NCI-H187 (cell line): ENCODE results near the gene TSHR.

ENCODE experiments used
- DNase-seq, 2 experiments: peaks; one replicate each; lab custom pipeline; 2025; lab: John Stamatoyannopoulos, UW

Gene TSHR

DNA sequence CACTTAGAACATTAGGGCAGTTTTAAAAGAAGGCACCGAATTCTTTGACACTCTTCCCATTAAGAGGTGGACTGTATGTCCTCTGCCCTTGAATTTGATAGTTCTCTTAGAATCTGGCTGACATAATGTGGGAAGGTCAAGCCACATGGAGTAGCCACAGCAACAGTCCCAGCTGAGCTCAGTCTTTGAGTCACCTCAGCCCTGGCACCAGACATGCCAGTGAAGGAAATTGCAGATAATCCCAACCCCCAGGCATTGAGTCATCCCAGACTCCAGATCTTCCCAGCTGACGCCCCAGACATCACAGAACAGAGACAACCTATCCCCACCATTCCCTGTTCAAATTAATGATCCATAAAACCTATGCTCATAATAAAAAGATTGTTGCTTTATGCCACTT, 181.9 kb downstream of the TSHR start:
- no peak for DNase-seq

DNA sequence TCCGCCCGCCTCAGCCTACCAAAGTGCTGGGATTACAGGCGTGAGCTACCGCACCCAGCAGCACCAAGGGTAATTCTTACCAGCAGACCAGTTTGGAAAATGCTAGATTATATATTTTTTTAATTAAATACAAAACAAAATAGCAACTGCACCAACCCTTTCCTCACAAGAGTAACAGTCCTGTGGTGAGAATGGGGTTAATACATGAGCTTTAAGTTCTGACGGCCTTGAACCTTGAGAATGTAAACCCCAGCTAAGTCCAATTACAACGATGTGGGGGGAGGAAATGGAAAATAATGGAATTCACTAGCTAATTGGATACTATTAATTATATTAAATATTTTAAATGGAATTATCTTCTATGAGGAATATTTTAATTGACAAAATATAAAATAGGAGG, 183.0 kb downstream of the TSHR start:
- DNase-seq = no peak

DNA sequence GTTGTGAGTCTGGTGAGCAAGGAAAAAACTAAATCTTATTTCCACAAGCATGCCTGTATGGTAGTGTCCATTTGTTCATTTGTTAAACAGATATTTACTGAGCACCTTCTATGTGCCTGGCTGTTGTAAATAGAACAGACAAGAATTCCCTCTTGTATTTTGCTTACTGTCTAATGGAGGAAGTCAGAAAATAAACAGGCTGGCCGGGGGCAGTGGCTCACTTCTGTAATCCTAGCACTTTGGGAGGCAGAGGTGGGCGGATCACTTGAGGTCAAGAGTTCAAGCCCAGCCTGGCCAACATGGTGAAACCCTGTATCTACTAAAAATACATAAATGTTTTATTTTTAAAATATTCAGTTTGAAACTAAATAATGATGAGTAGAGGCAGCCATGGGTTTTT, 186.0 kb downstream of the TSHR start:
- no peak for DNase-seq

- no peak for DNase-seq
Observed at GRCh38 chr14:81143793-81144192, 188.4 kb downstream of the TSHR start.

DNA sequence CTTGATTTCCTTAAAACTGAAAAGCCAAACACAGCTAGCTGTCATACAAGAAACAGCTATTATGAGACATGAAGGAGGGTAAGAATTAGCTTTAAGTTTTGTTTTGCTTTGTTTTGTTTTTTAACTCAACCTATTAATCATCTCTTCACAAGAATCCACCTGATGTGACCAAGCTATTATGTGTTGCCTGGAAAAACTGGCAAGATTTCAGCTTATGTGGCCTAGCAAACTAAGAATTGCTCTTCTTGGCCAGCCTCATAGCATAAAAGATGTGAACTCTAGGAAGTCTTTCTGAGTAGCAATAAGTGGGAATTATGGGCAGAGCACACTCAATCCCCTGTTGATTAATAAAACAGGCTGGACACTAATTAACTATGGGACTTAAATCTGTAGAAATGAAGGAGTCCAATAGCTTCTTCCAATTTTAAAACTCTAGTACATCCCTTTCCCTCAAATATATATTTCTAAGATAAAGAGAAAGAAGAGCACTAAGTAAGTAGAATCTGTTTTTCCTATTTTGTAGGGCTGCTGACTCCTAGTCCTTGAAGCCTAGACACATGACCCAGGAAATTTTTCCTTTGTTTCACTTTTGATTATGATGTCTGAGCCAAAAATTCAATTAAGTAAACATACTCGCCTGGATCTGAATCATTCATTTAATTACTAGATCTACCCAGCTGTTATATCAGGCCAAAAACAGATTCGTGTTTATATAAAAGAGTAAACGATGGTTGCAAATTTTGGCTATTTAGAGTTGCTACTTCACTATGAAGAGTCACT, 189.6 kb downstream of the TSHR start:
- DNase-seq = peak in 1 of 2 experiments; percentile 53

GRCh38 chr14:81147140-81147897, 191.9 kb downstream of the TSHR start:
- no peak for DNase-seq

GRCh38 chr14:81148635-81149034, 193.2 kb downstream of the TSHR start:
- no peak for DNase-seq

DNA sequence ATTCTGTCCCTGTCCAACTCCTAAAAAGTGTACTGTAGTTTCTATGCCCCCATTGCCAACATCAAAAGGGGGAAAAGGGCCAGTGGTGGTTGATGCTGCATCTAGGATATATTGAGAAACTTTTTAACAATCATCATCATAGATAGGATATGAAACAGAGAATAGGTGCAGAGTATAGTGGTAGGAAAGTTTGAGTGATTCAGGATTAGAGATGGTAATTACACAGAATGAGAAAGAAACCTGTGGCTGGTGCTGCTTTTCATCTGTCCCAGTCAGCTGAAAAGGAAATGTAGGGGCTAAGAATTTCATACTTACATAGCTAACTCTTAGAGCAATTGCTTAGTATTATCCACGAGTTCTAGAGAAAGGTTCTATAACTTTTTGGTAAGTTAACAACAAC, 197.8 kb downstream of the TSHR start:
- DNase-seq = no peak

DNA sequence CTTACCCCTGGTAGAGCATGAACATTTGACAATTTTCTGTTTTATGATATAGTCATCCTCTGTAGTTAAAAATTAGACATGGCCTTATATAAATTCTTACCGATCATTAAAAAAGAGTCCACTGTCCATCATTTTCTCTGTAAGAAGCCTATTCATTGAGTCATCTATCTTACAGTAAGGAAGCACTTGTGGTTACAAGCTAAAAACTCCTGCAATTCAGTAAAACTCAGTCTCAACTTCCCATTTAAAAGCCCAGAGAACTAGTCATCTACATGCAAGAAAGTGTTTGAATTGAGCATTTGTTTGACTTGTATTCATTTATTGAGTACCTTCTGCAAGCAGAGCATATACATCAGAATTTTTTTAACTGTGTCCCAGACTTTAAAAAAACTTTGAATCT, 202.0 kb downstream of the TSHR start:
- no peak for DNase-seq

GRCh38 chr14:81161088-81161487, 205.7 kb downstream of the TSHR start:
- DNase-seq = no peak

DNA sequence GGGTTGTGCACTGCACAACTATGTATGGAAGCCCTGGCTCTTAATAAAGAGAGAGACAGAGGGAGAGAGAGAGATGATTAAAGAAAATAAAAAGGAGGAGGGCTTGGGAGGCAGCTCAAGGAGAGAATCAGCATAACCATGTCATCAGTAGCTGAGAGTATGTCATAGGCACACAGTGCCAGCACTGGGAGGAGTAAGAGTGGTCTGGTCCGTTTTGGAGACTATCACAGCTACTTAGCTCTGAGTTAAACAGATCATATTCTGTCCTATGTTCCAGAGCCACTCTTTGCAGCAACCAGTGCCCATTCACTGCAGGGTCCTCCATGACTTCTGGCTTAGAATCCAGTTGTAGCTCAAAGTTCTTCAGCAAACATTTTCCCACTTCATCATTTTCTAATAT, 206.3 kb downstream of the TSHR start:
- DNase-seq = no peak

- no peak for DNase-seq
Observed at GRCh38 chr14:81162941-81163340, 207.5 kb downstream of the TSHR start.

DNA sequence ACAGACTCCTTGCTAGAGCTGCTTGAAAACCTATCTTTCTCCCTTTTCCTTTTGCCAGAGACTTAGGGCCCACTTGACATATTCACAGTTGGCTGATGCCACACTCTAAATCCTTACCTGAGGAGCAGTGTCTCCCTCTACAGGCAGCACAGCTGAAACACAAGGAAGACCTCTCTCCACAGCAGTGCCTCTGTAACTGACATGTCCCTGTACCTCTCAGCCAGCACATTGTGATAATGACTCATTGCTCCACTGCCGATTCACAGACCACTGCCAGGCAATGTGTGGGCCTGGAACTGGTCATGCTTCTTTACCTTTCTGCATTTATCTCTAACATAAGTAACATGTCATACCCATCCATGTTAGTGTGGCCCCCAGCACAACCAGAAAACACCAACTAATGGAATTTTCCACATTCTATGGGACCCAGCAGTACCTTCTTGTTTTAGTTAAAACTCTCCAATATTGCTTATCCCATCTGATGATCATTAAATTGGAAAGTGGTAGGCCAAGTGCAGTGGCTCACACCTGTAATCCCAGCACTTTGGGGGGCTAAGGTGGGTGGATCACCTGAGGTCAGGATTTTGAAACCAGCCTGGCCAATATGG, 208.8 kb downstream of the TSHR start:
- DNase-seq = peak; percentile 63 to 74

DNA sequence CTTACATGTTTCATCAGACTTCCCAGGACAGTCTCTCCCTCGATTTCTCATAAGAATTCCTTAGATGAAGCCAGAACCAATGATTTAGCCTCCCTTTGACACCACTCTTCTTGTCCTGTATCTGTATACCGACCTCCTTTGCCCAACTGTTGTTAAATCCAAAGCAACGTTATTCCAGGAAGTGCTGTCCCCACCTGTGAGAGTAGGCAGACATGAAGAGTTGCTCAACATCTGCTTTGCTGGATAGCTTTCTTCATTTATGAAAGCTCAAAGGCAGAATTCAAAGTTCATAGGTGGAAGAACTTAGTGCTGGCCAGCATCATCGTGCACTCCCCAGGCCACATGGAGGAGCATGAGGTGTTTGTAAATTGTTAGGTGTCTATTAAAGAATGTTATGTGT, 209.8 kb downstream of the TSHR start:
- no peak for DNase-seq

DNA sequence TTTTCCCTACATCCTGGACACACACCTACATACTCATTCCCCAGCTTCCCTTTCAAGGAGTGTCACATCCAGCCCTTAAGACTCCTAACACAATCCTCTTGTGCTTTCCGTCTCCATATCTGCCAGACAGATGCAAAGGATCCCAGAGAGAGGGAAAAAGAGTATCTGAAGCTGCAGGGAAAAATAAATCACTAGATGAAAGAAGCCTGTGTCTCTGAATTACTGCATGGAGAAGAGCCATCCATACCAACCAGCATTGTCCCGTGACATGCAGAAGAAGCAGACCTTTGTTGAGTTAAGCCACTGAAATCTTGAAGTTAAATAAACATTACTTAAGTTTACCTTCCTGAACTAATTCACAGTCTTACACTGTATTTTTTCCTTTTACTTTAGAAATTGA, 210.7 kb downstream of the TSHR start:
- DNase-seq = no peak

DNA sequence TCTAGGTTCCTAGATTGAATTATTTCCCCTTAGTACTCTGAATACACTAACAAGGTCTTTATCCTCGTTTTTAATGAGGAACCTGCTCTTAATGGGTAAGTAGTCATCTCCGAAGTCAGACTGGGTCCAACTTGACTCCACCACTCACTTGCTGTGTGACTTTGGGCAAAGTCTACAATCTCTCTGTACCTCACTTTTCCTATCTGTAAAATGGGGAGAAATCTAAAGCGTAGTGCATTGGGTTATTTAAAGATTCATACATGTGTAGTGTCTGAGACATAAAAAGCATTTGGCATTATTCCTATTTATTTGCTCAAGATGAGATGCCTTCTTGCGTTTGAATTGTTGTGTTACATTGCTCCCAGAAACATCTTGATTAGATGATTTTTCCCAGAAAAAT, 213.8 kb downstream of the TSHR start:
- DNase-seq = no peak

DNA sequence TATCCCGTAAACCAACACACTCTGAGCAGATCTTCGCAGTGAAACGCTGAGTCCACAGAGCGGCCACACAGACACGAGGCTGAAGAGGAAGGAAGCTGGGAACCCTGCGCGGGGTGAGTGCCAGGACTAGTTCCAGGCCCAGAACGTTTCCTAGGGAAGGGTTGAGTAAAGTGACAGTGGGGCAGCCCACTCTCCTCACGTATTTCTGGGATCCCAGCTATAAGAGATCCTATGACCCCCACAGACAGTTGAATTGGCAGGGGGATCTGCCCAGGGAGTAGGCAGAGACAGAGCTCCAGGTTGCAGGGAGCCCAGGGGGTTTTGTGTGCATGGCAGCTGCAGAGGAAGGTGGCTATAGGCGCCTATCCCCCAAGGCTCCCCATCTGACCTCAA, 214.3 kb downstream of the TSHR start:
- DNase-seq = no peak

DNA sequence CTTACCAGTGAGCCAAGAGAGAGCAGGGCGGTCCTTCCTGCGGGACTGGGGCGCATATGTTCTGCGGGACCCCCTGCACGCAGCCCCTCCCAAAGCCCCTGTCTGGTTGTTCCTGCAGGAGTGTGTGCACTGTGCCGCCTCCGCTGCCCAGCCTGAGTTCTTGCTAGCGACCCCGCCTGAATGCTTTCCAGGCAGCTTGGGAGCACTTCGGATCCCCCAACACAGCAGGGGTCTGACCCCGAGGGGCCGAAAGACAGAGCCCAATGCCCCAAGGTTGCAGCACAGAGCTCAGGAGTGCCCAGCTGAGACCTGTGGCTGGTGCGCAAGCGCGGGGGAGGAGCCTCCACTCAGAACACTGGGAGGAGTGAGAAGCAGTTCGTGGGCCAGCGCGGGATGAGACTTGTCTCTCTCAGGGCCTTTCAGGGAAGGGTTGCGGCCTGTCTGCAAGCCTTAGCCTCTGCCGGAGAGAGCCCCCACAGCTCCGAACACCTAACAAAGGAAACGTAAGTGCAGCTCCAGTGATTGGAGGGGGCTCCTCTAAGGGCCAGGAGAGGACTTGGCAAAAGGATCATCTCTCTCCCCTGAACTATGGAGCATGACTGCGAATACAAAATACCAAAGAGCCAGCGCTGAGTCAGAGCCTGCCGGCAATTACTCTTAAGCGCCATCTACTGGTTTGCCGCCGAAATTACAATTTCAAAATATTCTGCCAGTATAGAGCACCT, 214.8 kb downstream of the TSHR start:
- peak; percentile 77 to 98 for DNase-seq

GRCh38 chr14:81170829-81171195, 215.4 kb downstream of the TSHR start:
- no peak for DNase-seq

- DNase-seq = no peak
Observed at GRCh38 chr14:81172353-81172752, 216.9 kb downstream of the TSHR start.

GRCh38 chr14:81172881-81173280, 217.5 kb downstream of the TSHR start:
- no peak for DNase-seq

GRCh38 chr14:81176241-81176640, 220.8 kb downstream of the TSHR start:
- DNase-seq = no peak

DNA sequence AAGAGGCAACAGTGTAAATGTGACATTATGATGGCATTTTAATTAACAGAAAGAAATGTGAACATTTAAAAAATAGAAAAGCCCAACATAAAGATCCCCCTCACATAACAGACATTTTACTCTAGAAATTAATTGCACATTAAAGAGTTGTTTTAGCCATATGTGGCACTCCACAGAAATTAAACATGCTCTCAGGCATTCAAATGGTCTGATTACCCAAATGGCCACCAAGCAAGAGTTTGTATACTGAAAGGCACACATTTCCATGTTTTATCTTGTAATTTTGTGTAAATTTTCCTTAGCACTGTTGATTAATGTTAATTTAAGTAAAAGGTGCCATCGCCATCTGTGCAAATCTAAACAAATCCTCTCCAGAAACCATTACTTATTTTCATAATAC, 221.8 kb downstream of the TSHR start:
- DNase-seq = no peak
